ENCODE results near the gene PRDM10.

Gene PRDM10

GRCh38 chr11:129922674-129923073, 80.0 kb downstream of the PRDM10 start:
- Histone ChIP-seq H3K18ac (ENCODE audit: low read length) (no peak overlapping the region), H3K27me3 (ENCODE audit: insufficient read depth, low read length, poor library complexity) (no peaks in the 10 kb centered on the region), H3K79me1 (ENCODE audit: low read length) (no peaks in the 10 kb centered on the region), H2BK15ac (replicated peaks; ENCODE audit: low read depth) (no peak overlapping the region), H3K56ac (ENCODE audit: low read length) (no peak overlapping the region), H3K27ac (ENCODE audit: low read depth, low read length) (no peak overlapping the region), H2BK5ac (ENCODE audit: low read length) (no peak overlapping the region), H4K5ac (ENCODE audit: low read length) (no peak overlapping the region), H2BK120ac (ENCODE audit: low read depth, low read length) (no peak overlapping the region), H3K4me2 (ENCODE audit: low read length) (no peak overlapping the region), H3K23ac (ENCODE audit: low read length) (no peak overlapping the region), H2AK5ac (ENCODE audit: low read length) (no peak overlapping the region), H4K8ac (ENCODE audit: low read depth, low read length) (no peak overlapping the region), H3K9ac (ENCODE audit: low read length) (no peak overlapping the region), H3K36me3 (ENCODE audit: control insufficient read depth, insufficient read depth, low read length) (no peaks in the 10 kb centered on the region), H3K79me2 (ENCODE audit: control insufficient read depth, insufficient read depth, low read length) (no peaks in the 10 kb centered on the region), H3K4ac (ENCODE audit: low read depth, low read length) (no peak overlapping the region), H3K4me3 (ENCODE audit: low read length) (no peak overlapping the region), H3K4me1 (ENCODE audit: control insufficient read depth, low read depth, low read length) (no peaks in the 10 kb centered on the region)
- WGBS (ENCODE audit: extremely low coverage, insufficient coverage, low lambda C conversion rate), result no CpG with 5 or more reads among the region's 5 CpGs
- DNase-seq, result peak; percentile 27

- no peak overlapping the region for H4K8ac ChIP-seq (ENCODE audit: low read depth, low read length)
- WGBS (ENCODE audit: extremely low coverage, insufficient coverage, low lambda C conversion rate), result 100% methylated on average over 2 of the region's 22 CpGs
Observed at GRCh38 chr11:129918361-129918760, 84.3 kb downstream of the PRDM10 start.

GRCh38 chr11:129917231-129917630, 85.4 kb downstream of the PRDM10 start:
- H3K56ac ChIP-seq (ENCODE audit: low read length), result no peak overlapping the region
- no peak overlapping the region for H3K23ac ChIP-seq (ENCODE audit: low read length)
- no peak overlapping the region for H2BK15ac ChIP-seq (replicated peaks; ENCODE audit: low read depth)
- H2AK5ac ChIP-seq (ENCODE audit: low read length), result no peak overlapping the region
- H3K4ac ChIP-seq (ENCODE audit: low read depth, low read length), result no peak overlapping the region
- no peaks in the 10 kb centered on the region for H3K79me1 ChIP-seq (ENCODE audit: low read length)
- no peak overlapping the region for H3K18ac ChIP-seq (ENCODE audit: low read length)
- no peaks in the 10 kb centered on the region for H3K27me3 ChIP-seq (ENCODE audit: insufficient read depth, low read length, poor library complexity)
- no peak overlapping the region for H4K5ac ChIP-seq (ENCODE audit: low read length)
- H2BK5ac ChIP-seq (ENCODE audit: low read length), result no peak overlapping the region
- H4K8ac ChIP-seq (ENCODE audit: low read depth, low read length), result no peak overlapping the region
- H3K4me2 ChIP-seq (ENCODE audit: low read length), result no peak overlapping the region
- H2BK120ac ChIP-seq (ENCODE audit: low read depth, low read length), result no peak overlapping the region
- H3K9ac ChIP-seq (ENCODE audit: low read length), result no peak overlapping the region
- no peaks in the 10 kb centered on the region for H3K4me1 ChIP-seq (ENCODE audit: control insufficient read depth, low read depth, low read length)
- no peak for DNase-seq
- H3K4me3 ChIP-seq (ENCODE audit: low read length), result no peak overlapping the region
- H3K79me2 ChIP-seq (ENCODE audit: control insufficient read depth, insufficient read depth, low read length), result no peaks in the 10 kb centered on the region
- H3K36me3 ChIP-seq (ENCODE audit: control insufficient read depth, insufficient read depth, low read length), result peaks cover 5% of the 10 kb centered on the region
- no CpG with 5 or more reads among the region's 2 CpGs for WGBS (ENCODE audit: extremely low coverage, insufficient coverage, low lambda C conversion rate)
- no peak overlapping the region for H3K27ac ChIP-seq (ENCODE audit: low read depth, low read length)

More at GRCh38 chr11:129918361-129918760, 84.3 kb downstream of the PRDM10 start:
- Histone ChIP-seq H3K4me2 (ENCODE audit: low read length) (no peak overlapping the region), H2BK15ac (replicated peaks; ENCODE audit: low read depth) (no peak overlapping the region), H2AK5ac (ENCODE audit: low read length) (no peak overlapping the region), H3K56ac (ENCODE audit: low read length) (no peak overlapping the region), H3K4me3 (ENCODE audit: low read length) (no peak overlapping the region), H3K27me3 (ENCODE audit: insufficient read depth, low read length, poor library complexity) (no peaks in the 10 kb centered on the region), H3K18ac (ENCODE audit: low read length) (no peak overlapping the region), H3K4ac (ENCODE audit: low read depth, low read length) (no peak overlapping the region), H4K5ac (ENCODE audit: low read length) (no peak overlapping the region), H3K79me1 (ENCODE audit: low read length) (no peaks in the 10 kb centered on the region), H3K36me3 (ENCODE audit: control insufficient read depth, insufficient read depth, low read length) (peaks cover 5% of the 10 kb centered on the region), H3K4me1 (ENCODE audit: control insufficient read depth, low read depth, low read length) (no peaks in the 10 kb centered on the region), H2BK5ac (ENCODE audit: low read length) (no peak overlapping the region), H3K79me2 (ENCODE audit: control insufficient read depth, insufficient read depth, low read length) (no peaks in the 10 kb centered on the region), H3K9ac (ENCODE audit: low read length) (no peak overlapping the region), H3K23ac (ENCODE audit: low read length) (no peak overlapping the region), H2BK120ac (ENCODE audit: low read depth, low read length) (no peak overlapping the region), H3K27ac (ENCODE audit: low read depth, low read length) (no peak overlapping the region)
- DNase-seq, result no peak

- H4K5ac ChIP-seq (ENCODE audit: low read length), result no peak overlapping the region
- H3K27ac ChIP-seq (ENCODE audit: low read depth, low read length), result no peak overlapping the region
- H3K79me1 ChIP-seq (ENCODE audit: low read length), result no peaks in the 10 kb centered on the region
- peaks cover 5% of the 10 kb centered on the region for H3K36me3 ChIP-seq (ENCODE audit: control insufficient read depth, insufficient read depth, low read length)
- H3K4me1 ChIP-seq (ENCODE audit: control insufficient read depth, low read depth, low read length), result no peaks in the 10 kb centered on the region
- H2BK5ac ChIP-seq (ENCODE audit: low read length), result no peak overlapping the region
- H3K4me2 ChIP-seq (ENCODE audit: low read length), result no peak overlapping the region
- WGBS (ENCODE audit: extremely low coverage, insufficient coverage, low lambda C conversion rate), result no CpG with 5 or more reads among the region's 3 CpGs
- H3K23ac ChIP-seq (ENCODE audit: low read length), result no peak overlapping the region
- H3K79me2 ChIP-seq (ENCODE audit: control insufficient read depth, insufficient read depth, low read length), result no peaks in the 10 kb centered on the region
- no peak overlapping the region for H3K18ac ChIP-seq (ENCODE audit: low read length)
- no peak overlapping the region for H3K9ac ChIP-seq (ENCODE audit: low read length)
- H4K8ac ChIP-seq (ENCODE audit: low read depth, low read length), result no peak overlapping the region
- no peak overlapping the region for H3K4ac ChIP-seq (ENCODE audit: low read depth, low read length)
- H2AK5ac ChIP-seq (ENCODE audit: low read length), result no peak overlapping the region
- H3K27me3 ChIP-seq (ENCODE audit: insufficient read depth, low read length, poor library complexity), result no peaks in the 10 kb centered on the region
- H3K56ac ChIP-seq (ENCODE audit: low read length), result no peak overlapping the region
- H2BK15ac ChIP-seq (replicated peaks; ENCODE audit: low read depth), result no peak overlapping the region
- DNase-seq, result no peak
- no peak overlapping the region for H2BK120ac ChIP-seq (ENCODE audit: low read depth, low read length)
- H3K4me3 ChIP-seq (ENCODE audit: low read length), result no peak overlapping the region
Observed at GRCh38 chr11:129911298-129911697, 91.3 kb downstream of the PRDM10 start.

GRCh38 chr11:129910360-129910759, 92.3 kb downstream of the PRDM10 start:
- H3K4me2 ChIP-seq (ENCODE audit: low read length), result no peak overlapping the region
- peak; percentile 50 for DNase-seq
- no peak overlapping the region for H2BK120ac ChIP-seq (ENCODE audit: low read depth, low read length)
- no peak overlapping the region for H3K56ac ChIP-seq (ENCODE audit: low read length)
- no peaks in the 10 kb centered on the region for H3K79me2 ChIP-seq (ENCODE audit: control insufficient read depth, insufficient read depth, low read length)
- no peak overlapping the region for H4K8ac ChIP-seq (ENCODE audit: low read depth, low read length)
- no peak overlapping the region for H3K23ac ChIP-seq (ENCODE audit: low read length)
- no peak overlapping the region for H2AK5ac ChIP-seq (ENCODE audit: low read length)
- H3K4ac ChIP-seq (ENCODE audit: low read depth, low read length), result no peak overlapping the region
- no peak overlapping the region for H3K18ac ChIP-seq (ENCODE audit: low read length)
- no peaks in the 10 kb centered on the region for H3K79me1 ChIP-seq (ENCODE audit: low read length)
- H4K5ac ChIP-seq (ENCODE audit: low read length), result no peak overlapping the region
- no peak overlapping the region for H3K9ac ChIP-seq (ENCODE audit: low read length)
- H3K4me1 ChIP-seq (ENCODE audit: control insufficient read depth, low read depth, low read length), result no peaks in the 10 kb centered on the region
- H2BK5ac ChIP-seq (ENCODE audit: low read length), result no peak overlapping the region
- peaks cover 7% of the 10 kb centered on the region for H3K36me3 ChIP-seq (ENCODE audit: control insufficient read depth, insufficient read depth, low read length)
- H3K27ac ChIP-seq (ENCODE audit: low read depth, low read length), result no peak overlapping the region
- WGBS (ENCODE audit: extremely low coverage, insufficient coverage, low lambda C conversion rate), result no CpG with 5 or more reads among the region's 7 CpGs
- no peak overlapping the region for H3K4me3 ChIP-seq (ENCODE audit: low read length)
- H3K27me3 ChIP-seq (ENCODE audit: insufficient read depth, low read length, poor library complexity), result no peaks in the 10 kb centered on the region
- no peak overlapping the region for H2BK15ac ChIP-seq (replicated peaks; ENCODE audit: low read depth)

- no peaks in the 10 kb centered on the region for H3K79me2 ChIP-seq (ENCODE audit: control insufficient read depth, insufficient read depth, low read length)
- no peak overlapping the region for H2AK5ac ChIP-seq (ENCODE audit: low read length)
- no peak overlapping the region for H3K4me3 ChIP-seq (ENCODE audit: low read length)
- no peak overlapping the region for H3K23ac ChIP-seq (ENCODE audit: low read length)
- no peak overlapping the region for H4K8ac ChIP-seq (ENCODE audit: low read depth, low read length)
- no peak overlapping the region for H3K9ac ChIP-seq (ENCODE audit: low read length)
- no peak overlapping the region for H2BK5ac ChIP-seq (ENCODE audit: low read length)
- H3K79me1 ChIP-seq (ENCODE audit: low read length), result no peaks in the 10 kb centered on the region
- H2BK15ac ChIP-seq (replicated peaks; ENCODE audit: low read depth), result no peak overlapping the region
- WGBS (ENCODE audit: extremely low coverage, insufficient coverage, low lambda C conversion rate), result no CpG with 5 or more reads among the region's 8 CpGs
- DNase-seq, result no peak
- H3K36me3 ChIP-seq (ENCODE audit: control insufficient read depth, insufficient read depth, low read length), result peaks cover 10% of the 10 kb centered on the region
- H3K27me3 ChIP-seq (ENCODE audit: insufficient read depth, low read length, poor library complexity), result no peaks in the 10 kb centered on the region
- H3K56ac ChIP-seq (ENCODE audit: low read length), result no peak overlapping the region
- no peak overlapping the region for H3K27ac ChIP-seq (ENCODE audit: low read depth, low read length)
- no peaks in the 10 kb centered on the region for H3K4me1 ChIP-seq (ENCODE audit: control insufficient read depth, low read depth, low read length)
- H2BK120ac ChIP-seq (ENCODE audit: low read depth, low read length), result no peak overlapping the region
- no peak overlapping the region for H3K18ac ChIP-seq (ENCODE audit: low read length)
- no peak overlapping the region for H3K4me2 ChIP-seq (ENCODE audit: low read length)
- H4K5ac ChIP-seq (ENCODE audit: low read length), result no peak overlapping the region
- no peak overlapping the region for H3K4ac ChIP-seq (ENCODE audit: low read depth, low read length)
Observed at GRCh38 chr11:129905402-129905801, 97.2 kb downstream of the PRDM10 start.
